ENCODE data around the gene NEAT1. TPM values are rescaled to one million over a fixed set of nuclear protein-coding genes. Genes with fewer than 3 reads are reported as not detected.

NEAT1 gene
- total and polyA plus RNA-seq, 9 of the 15 experiments (the other 6 are each of a cell fraction or from before 2014, with no cell fraction given), result 20.1 to 389 (median 62.8) TPM

DNA sequence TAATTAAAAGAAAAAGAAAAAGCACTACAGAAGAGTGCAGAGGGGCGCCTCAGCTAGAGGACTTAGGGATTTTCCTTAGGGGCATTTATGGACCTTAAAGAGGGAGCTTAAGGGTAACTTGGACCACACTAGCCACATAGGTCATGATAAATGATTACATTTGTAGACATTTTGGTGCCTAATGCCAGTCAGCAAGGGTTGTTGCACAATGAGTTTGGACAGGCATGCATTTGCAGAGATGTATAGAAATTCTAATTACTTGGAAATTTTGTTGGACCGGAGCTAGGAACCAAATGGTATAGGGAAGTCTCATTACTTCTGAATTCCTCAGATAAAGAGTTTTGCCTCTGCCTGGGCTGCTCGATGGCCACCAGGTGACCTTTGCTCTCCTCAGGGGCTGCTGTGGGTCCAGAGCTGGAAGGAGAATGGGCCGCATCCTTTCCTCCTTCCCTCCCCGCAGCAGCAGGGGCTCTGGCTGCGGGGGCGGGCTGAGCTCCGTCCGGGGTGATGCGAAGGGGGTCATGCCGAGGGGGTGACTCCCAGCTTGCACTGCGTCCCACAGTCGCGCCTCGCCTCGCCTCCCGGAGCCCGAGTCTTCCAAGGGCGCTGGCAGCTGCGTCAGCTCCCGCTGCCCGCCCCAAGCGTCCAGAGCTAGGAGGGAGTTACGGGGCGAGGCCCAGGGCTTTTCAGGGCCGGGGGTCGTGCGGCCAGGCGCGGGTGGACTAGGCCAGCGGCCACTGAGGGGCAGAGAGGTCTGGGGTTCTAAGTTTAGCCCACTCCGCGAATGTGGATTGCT is 56.0 kb downstream of the NEAT1 start (continued):
- peak; percentile 69 for TF ChIP-seq ZFX (CRISPR knock-in tag; IDR thresholded peaks at IDR 0.05)
- TF ChIP-seq SRF (CRISPR knock-in tag; IDR thresholded peaks at IDR 0.05), result peak in 1 of 2 experiments; percentile 7; a peak in 1 of 4 replicates
- no peak for TF ChIP-seq ZNF551 (CRISPR knock-in tag; IDR thresholded peaks at IDR 0.05)
- TF ChIP-seq, protein P1, sequence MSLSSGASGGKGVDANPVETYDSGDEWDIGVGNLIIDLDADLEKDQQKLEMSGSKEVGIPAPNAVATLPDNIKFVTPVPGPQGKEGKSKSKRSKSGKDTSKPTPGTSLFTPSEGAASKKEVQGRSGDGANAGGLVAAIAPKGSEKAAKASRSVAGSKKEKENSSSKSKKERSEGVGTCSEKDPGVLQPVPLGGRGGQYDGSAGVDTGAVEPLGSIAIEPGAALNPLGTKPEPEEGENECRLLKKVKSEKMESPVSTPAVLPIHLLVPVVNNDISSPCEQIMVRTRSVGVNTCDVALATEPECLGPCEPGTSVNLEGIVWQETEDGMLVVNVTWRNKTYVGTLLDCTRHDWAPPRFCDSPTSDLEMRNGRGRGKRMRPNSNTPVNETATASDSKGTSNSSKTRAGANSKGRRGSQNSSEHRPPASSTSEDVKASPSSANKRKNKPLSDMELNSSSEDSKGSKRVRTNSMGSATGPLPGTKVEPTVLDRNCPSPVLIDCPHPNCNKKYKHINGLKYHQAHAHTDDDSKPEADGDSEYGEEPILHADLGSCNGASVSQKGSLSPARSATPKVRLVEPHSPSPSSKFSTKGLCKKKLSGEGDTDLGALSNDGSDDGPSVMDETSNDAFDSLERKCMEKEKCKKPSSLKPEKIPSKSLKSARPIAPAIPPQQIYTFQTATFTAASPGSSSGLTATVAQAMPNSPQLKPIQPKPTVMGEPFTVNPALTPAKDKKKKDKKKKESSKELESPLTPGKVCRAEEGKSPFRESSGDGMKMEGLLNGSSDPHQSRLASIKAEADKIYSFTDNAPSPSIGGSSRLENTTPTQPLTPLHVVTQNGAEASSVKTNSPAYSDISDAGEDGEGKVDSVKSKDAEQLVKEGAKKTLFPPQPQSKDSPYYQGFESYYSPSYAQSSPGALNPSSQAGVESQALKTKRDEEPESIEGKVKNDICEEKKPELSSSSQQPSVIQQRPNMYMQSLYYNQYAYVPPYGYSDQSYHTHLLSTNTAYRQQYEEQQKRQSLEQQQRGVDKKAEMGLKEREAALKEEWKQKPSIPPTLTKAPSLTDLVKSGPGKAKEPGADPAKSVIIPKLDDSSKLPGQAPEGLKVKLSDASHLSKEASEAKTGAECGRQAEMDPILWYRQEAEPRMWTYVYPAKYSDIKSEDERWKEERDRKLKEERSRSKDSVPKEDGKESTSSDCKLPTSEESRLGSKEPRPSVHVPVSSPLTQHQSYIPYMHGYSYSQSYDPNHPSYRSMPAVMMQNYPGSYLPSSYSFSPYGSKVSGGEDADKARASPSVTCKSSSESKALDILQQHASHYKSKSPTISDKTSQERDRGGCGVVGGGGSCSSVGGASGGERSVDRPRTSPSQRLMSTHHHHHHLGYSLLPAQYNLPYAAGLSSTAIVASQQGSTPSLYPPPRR (CRISPR knock-in tag; IDR thresholded peaks at IDR 0.05; ENCODE audit: borderline replicate concordance), result no peak; the same call in 1 of the 2 replicates
- no peak for TF ChIP-seq ZNF436 (CRISPR knock-in tag; IDR thresholded peaks at IDR 0.05)
- no peak for TF ChIP-seq ZEB2 (IDR thresholded peaks at IDR 0.05)
- no peak for TF ChIP-seq TBP (optimal IDR thresholded peaks at IDR 0.05; ENCODE audit: low read depth, low read length)
- TF ChIP-seq TAF9B (IDR thresholded peaks at IDR 0.05; ENCODE audit: partially characterized antibody), result peak; percentile 58
- TF ChIP-seq, protein P2, sequence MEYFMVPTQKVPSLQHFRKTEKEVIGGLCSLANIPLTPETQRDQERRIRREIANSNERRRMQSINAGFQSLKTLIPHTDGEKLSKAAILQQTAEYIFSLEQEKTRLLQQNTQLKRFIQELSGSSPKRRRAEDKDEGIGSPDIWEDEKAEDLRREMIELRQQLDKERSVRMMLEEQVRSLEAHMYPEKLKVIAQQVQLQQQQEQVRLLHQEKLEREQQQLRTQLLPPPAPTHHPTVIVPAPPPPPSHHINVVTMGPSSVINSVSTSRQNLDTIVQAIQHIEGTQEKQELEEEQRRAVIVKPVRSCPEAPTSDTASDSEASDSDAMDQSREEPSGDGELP (CRISPR knock-in tag; IDR thresholded peaks at IDR 0.05; ENCODE audit: borderline replicate concordance), result peak; percentile 61; the same call in 1 of the 2 replicates
- peak; percentile 71; the same call in 1 of the 2 replicates for TF ChIP-seq DMBX1 (CRISPR knock-in tag; IDR thresholded peaks at IDR 0.05; ENCODE audit: borderline replicate concordance)
- peak; percentile 61; the same call in 1 of the 2 replicates for TF ChIP-seq SUPT5H (IDR thresholded peaks at IDR 0.05)
- TF ChIP-seq KHSRP (IDR thresholded peaks at IDR 0.05), result no peak
- no peak for TF ChIP-seq BRD4 (IDR thresholded peaks at IDR 0.05)
- TF ChIP-seq SMAD3 (CRISPR knock-in tag; conservative IDR thresholded peaks at IDR 0.05), result no peak
- TF ChIP-seq, protein P3, sequence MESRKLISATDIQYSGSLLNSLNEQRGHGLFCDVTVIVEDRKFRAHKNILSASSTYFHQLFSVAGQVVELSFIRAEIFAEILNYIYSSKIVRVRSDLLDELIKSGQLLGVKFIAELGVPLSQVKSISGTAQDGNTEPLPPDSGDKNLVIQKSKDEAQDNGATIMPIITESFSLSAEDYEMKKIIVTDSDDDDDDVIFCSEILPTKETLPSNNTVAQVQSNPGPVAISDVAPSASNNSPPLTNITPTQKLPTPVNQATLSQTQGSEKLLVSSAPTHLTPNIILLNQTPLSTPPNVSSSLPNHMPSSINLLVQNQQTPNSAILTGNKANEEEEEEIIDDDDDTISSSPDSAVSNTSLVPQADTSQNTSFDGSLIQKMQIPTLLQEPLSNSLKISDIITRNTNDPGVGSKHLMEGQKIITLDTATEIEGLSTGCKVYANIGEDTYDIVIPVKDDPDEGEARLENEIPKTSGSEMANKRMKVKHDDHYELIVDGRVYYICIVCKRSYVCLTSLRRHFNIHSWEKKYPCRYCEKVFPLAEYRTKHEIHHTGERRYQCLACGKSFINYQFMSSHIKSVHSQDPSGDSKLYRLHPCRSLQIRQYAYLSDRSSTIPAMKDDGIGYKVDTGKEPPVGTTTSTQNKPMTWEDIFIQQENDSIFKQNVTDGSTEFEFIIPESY (CRISPR knock-in tag; IDR thresholded peaks at IDR 0.05), result no peak
- TF ChIP-seq SPI1 (IDR thresholded peaks at IDR 0.05; ENCODE audit: borderline replicate concordance, low read depth, low read length), result 0 out of 2 replicates have a peak, but pooled peaks have one; percentile 20
- TF ChIP-seq FUS (optimal IDR thresholded peaks at IDR 0.05; ENCODE audit: low read depth, low read length), result no peak
- TF ChIP-seq ARID1B (IDR thresholded peaks at IDR 0.05), result peak; percentile 18; the same call in 1 of the 2 replicates
- TF ChIP-seq MYNN (IDR thresholded peaks at IDR 0.05), result peak; percentile 78
- TF ChIP-seq MYNN (CRISPR knock-in tag; IDR thresholded peaks at IDR 0.05), result no peak

Measured in K562 (cell line).